ENCODE measurements around the gene RAB3GAP2.

DNA sequence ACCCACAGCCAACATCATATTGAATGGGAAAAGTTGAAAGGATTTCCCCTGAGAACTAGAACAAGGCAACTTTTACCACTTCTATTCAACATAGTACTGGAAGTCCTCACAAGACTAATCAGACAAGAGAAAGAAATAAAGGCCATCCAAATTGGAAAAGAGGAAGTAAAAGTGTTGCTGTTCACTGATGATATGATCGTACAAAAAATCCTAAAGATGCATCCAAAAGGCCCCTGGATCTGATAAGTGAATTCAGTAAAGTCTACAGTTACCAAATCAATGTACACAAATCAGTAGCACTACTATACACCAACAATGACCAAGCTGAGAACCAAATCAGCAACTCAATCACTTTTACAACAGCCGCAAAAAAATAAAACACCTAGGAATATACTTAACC, 28.3 kb downstream of the RAB3GAP2 start:
- no peak for TF ChIP-seq POLR2A (IDR thresholded peaks at IDR 0.05; ENCODE audit: low read length)
- TF ChIP-seq GATA1 (IDR thresholded peaks at IDR 0.05; ENCODE audit: low read depth, low read length), result no peak

All from erythroblast (primary cell).